Loucy (cell line): Measurements from ENCODE around the gene KITLG.

ENCODE experiments used
- H2AFZ ChIP-seq: fragments of 200-600 bp; sonication (generic); 2 replicates; pipeline ENCODE4 v1.6.0; 2016; ENCODE audit warnings: antibody characterized with exemption, mild to moderate bottlenecking, low read length, moderate library complexity
- H3F3A ChIP-seq: fragments of 200-600 bp; 2 replicates; pipeline ENCODE4 v1.6.0; 2016; ENCODE audit warnings: antibody characterized with exemption, low read depth, mild to moderate bottlenecking
- H3K27me3 ChIP-seq: fragments of 200-600 bp; sonication (generic); 2 replicates; pipeline ENCODE4 v1.6.1; 2014; ENCODE audit warnings: low read length, mild to moderate bottlenecking; ENCODE audit not compliant: insufficient read depth, poor library complexity, severe bottlenecking
- H3K36me3 ChIP-seq: fragments of 200-600 bp; sonication (generic); 2 replicates; pipeline ENCODE4 v1.6.1; 2016; ENCODE audit warnings: low read length; ENCODE audit not compliant: insufficient read depth
- H3K4me1 ChIP-seq: fragments of 200-600 bp; sonication (generic); 2 replicates; pipeline ENCODE4 v1.5.1; 2014; ENCODE audit warnings: low read length, mild to moderate bottlenecking; ENCODE audit not compliant: insufficient read depth, poor library complexity, severe bottlenecking
- H3K4me2 ChIP-seq: fragments of 200-600 bp; sonication (generic); 2 replicates; pipeline ENCODE4 v1.6.0; 2014; ENCODE audit warnings: antibody characterized with exemption, low read length, low read depth, mild to moderate bottlenecking; ENCODE audit not compliant: poor library complexity, severe bottlenecking
- H3K4me3 ChIP-seq: fragments of 200-600 bp; sonication (generic); 2 replicates; pipeline ENCODE4 v1.5.1; 2014; ENCODE audit warnings: low read length, mild to moderate bottlenecking, mixed read lengths; ENCODE audit not compliant: poor library complexity, severe bottlenecking
- H3K79me2 ChIP-seq: fragments of 200-600 bp; sonication (generic); 2 replicates; pipeline ENCODE4 v1.6.1; 2014; ENCODE audit warnings: low read length; ENCODE audit not compliant: insufficient read depth
- H3K9ac ChIP-seq: fragments of 200-600 bp; sonication (generic); 2 replicates; pipeline ENCODE4 v1.6.0; 2014; ENCODE audit warnings: mild to moderate bottlenecking, low read depth, low read length, moderate library complexity; ENCODE audit not compliant: poor library complexity, severe bottlenecking
- H3K9me2 ChIP-seq: fragments of 200-600 bp; sonication (generic); replicated peaks from 2 replicates; pipeline ENCODE4 v1.6.1; 2016; ENCODE audit warnings: low read depth, low read length, mixed read lengths
- H3K9me3 ChIP-seq: fragments of 200-600 bp; sonication (generic); 2 replicates; pipeline ENCODE4 v1.6.1; 2014; ENCODE audit warnings: mild to moderate bottlenecking, antibody characterized with exemption, low read length, low read depth; ENCODE audit not compliant: insufficient read depth
- H4K20me1 ChIP-seq: fragments of 200-600 bp; sonication (generic); 2 replicates; pipeline ENCODE4 v1.6.0; 2014; ENCODE audit warnings: antibody characterized with exemption, low read length, mild to moderate bottlenecking; ENCODE audit not compliant: insufficient read depth, poor library complexity, severe bottlenecking
- EZH2phosphoT487 ChIP-seq: fragments of 200-600 bp; IDR thresholded peaks from 2 replicates; pipeline ENCODE4 v1.6.1; 2018; ENCODE audit warnings: antibody characterized with exemption, mild to moderate bottlenecking, moderate library complexity, borderline replicate concordance
- TF ChIP-seq, protein P1 (sequence below): fragments of 200-600 bp; sonication (generic); conservative IDR thresholded peaks from 2 replicates; pipeline ENCODE4 v1.5.1; 2014; ENCODE audit warnings: mild to moderate bottlenecking, antibody characterized with exemption, low read length

KITLG gene

DNA sequence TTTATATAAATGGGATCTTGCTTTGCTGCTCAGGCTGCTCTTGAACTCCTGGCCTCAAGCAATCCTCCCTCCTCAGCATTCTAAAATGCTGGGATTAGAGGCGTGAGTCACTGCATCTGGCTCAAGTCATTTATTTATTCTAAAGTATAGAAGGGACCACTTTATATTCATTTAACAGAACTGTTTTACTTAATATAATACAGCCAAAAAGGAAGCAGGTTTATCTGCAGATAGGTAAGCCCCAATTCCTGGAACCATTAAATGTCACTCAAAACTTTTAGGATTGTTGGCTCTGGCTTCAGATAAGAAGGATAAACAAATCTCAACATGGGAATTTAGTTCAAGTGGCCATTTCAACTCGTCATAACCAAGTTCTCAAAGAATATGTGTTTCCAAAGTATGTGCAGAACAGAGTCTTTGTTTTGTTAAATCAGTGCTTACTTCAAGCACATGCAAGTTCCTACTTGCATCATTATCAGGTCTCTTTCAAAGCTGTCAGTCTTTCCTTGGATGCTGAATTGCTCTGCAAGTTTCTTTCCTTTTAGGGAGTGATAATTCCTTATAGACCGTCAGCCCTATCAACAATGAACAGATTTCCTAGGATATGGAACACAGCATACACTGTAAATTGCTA is 60.4 kb downstream of the KITLG start:
- Histone ChIP-seq H3F3A (no peaks in the 10 kb centered on the region), H3K9ac (no peak overlapping the region), H3K4me3 (no peak overlapping the region), H3K79me2 (no peaks in the 10 kb centered on the region), H2AFZ (no peak overlapping the region), H3K27me3 (no peaks in the 10 kb centered on the region), H3K36me3 (no peaks in the 10 kb centered on the region), H3K9me2 (no peaks in the 10 kb centered on the region), H3K9me3 (no peaks in the 10 kb centered on the region), H4K20me1 (no peaks in the 10 kb centered on the region), H3K4me1 (no peaks in the 10 kb centered on the region), H3K4me2 (no peak overlapping the region)
- no peak for TF ChIP-seq EZH2phosphoT487

DNA sequence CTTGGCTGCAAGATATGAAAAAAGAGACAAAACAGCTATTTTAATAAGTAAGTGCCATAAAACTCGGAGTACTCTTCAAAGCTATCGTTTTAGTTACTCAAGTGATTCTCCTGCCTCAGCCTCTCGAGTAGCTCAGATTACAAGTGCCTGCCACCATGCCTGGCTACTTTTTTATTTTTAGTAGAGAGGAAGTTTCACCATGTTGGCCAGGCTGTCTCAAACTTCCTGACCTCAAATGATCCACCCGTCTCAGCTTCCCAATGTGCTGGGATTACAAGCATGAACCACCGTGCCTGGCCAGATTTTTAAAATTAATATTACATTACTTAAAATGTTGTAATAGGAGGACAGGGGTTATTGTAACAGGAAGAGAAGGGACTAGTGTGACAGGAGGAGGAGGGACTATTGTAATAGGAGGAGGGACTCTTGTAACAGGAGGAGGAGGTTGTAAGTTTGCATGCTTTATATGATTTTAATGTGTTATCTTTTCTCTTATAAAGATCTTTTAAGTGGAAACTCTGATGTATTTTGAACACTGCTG is 61.3 kb downstream of the KITLG start:
- H3K9me2 ChIP-seq: no peaks in the 10 kb centered on the region
- H3F3A ChIP-seq: no peaks in the 10 kb centered on the region
- no peak overlapping the region for H3K9ac ChIP-seq
- no peak overlapping the region for H3K4me2 ChIP-seq
- no peaks in the 10 kb centered on the region for H3K36me3 ChIP-seq
- no peaks in the 10 kb centered on the region for H3K79me2 ChIP-seq
- TF ChIP-seq EZH2phosphoT487: no peak
- TF ChIP-seq, protein P1, sequence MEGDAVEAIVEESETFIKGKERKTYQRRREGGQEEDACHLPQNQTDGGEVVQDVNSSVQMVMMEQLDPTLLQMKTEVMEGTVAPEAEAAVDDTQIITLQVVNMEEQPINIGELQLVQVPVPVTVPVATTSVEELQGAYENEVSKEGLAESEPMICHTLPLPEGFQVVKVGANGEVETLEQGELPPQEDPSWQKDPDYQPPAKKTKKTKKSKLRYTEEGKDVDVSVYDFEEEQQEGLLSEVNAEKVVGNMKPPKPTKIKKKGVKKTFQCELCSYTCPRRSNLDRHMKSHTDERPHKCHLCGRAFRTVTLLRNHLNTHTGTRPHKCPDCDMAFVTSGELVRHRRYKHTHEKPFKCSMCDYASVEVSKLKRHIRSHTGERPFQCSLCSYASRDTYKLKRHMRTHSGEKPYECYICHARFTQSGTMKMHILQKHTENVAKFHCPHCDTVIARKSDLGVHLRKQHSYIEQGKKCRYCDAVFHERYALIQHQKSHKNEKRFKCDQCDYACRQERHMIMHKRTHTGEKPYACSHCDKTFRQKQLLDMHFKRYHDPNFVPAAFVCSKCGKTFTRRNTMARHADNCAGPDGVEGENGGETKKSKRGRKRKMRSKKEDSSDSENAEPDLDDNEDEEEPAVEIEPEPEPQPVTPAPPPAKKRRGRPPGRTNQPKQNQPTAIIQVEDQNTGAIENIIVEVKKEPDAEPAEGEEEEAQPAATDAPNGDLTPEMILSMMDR: no peak
- no peaks in the 10 kb centered on the region for H3K9me3 ChIP-seq
- peak overlapping the region; percentile 51; the same call in 1 of the 2 replicates for H2AFZ ChIP-seq
- H3K4me3 ChIP-seq: no peak overlapping the region
- H3K4me1 ChIP-seq: no peaks in the 10 kb centered on the region
- no peaks in the 10 kb centered on the region for H4K20me1 ChIP-seq
- H3K27me3 ChIP-seq: no peaks in the 10 kb centered on the region

GRCh38 chr12:88516811-88517210 is 63.5 kb downstream of the KITLG start:
- Histone ChIP-seq H3F3A (no peaks in the 10 kb centered on the region), H2AFZ (no peak overlapping the region), H3K4me2 (no peak overlapping the region), H4K20me1 (no peaks in the 10 kb centered on the region), H3K79me2 (no peaks in the 10 kb centered on the region), H3K4me3 (no peak overlapping the region), H3K9me2 (no peaks in the 10 kb centered on the region), H3K4me1 (no peaks in the 10 kb centered on the region), H3K9ac (no peak overlapping the region), H3K36me3 (no peaks in the 10 kb centered on the region), H3K27me3 (no peaks in the 10 kb centered on the region), H3K9me3 (no peaks in the 10 kb centered on the region)
- TF ChIP-seq, protein P1: no peak
- TF ChIP-seq EZH2phosphoT487: no peak

- Histone ChIP-seq H3K4me3 (no peak overlapping the region), H3K9me3 (no peaks in the 10 kb centered on the region), H3K27me3 (no peaks in the 10 kb centered on the region), H3K79me2 (no peaks in the 10 kb centered on the region), H3F3A (no peaks in the 10 kb centered on the region), H3K9me2 (no peaks in the 10 kb centered on the region), H3K9ac (no peak overlapping the region), H4K20me1 (no peaks in the 10 kb centered on the region), H3K4me1 (no peaks in the 10 kb centered on the region), H3K36me3 (no peaks in the 10 kb centered on the region), H3K4me2 (no peak overlapping the region), H2AFZ (no peak overlapping the region)
- TF ChIP-seq EZH2phosphoT487: no peak
- TF ChIP-seq, protein P1: no peak
Measured at GRCh38 chr12:88510843-88511242, 69.4 kb downstream of the KITLG start.
